WI38 (cell line): Measurements from ENCODE around the gene SPTLC2.
"Not testable (repeated sequence)": the region's sequence is repeated elsewhere in the genome, so short reads cannot be mapped to it uniquely, and the experiment has no call there.

Experiments
- H3K4me3 ChIP-seq: 2 replicates; pipeline ENCODE4 v1.5.1; 2011; ENCODE audit warnings: low read depth, mild to moderate bottlenecking, control low read depth, low read length
- CTCF ChIP-seq: IDR thresholded peaks from 2 replicates; pipeline ENCODE4 v1.5.1; 2012; ENCODE audit warnings: low read depth, mild to moderate bottlenecking, control low read depth, low read length

The SPTLC2 gene

GRCh38 chr14:77544571-77544970, 71.9 kb downstream of the SPTLC2 start:
- H3K4me3 ChIP-seq: no peak overlapping the region
- no peak for TF ChIP-seq CTCF

- H3K4me3 ChIP-seq: no peak overlapping the region
- no peak for TF ChIP-seq CTCF
Observed at GRCh38 chr14:77543637-77544334, 72.7 kb downstream of the SPTLC2 start.

- TF ChIP-seq CTCF: no peak
Observed at GRCh38 chr14:77543240-77543551, 73.2 kb downstream of the SPTLC2 start.

GRCh38 chr14:77542421-77543239, 73.8 kb downstream of the SPTLC2 start:
- no peak overlapping the region for H3K4me3 ChIP-seq
- no peak for TF ChIP-seq CTCF

More at GRCh38 chr14:77543240-77543551, 73.2 kb downstream of the SPTLC2 start:
- no peak overlapping the region for H3K4me3 ChIP-seq

- TF ChIP-seq CTCF: no peak
- no peak overlapping the region for H3K4me3 ChIP-seq
Observed at GRCh38 chr14:77541905-77542304, 74.5 kb downstream of the SPTLC2 start.

GRCh38 chr14:77536951-77537350, 79.5 kb downstream of the SPTLC2 start:
- H3K4me3 ChIP-seq: not testable (repeated sequence)

- TF ChIP-seq CTCF: no peak
- H3K4me3 ChIP-seq: no peak overlapping the region
Observed at GRCh38 chr14:77531071-77531470, 85.4 kb downstream of the SPTLC2 start.
